HEK293 (cell line): ENCODE data around the gene LAMA2.

Experiments
- CTCF ChIP-seq: fragments of 450-650 bp; formaldehyde crosslinking; IDR thresholded peaks from 2 replicates; pipeline ENCODE4 v1.5.1; 2016; ENCODE audit warnings: missing biosample characterization, missing genetic modification characterization
- GLIS2 ChIP-seq: fragments of 450-650 bp; formaldehyde crosslinking; IDR thresholded peaks from 2 replicates; pipeline ENCODE4 v1.5.1; 2016; ENCODE audit warnings: missing biosample characterization, missing genetic modification characterization
- TRIM28 ChIP-seq: IDR thresholded peaks from 2 replicates; pipeline ENCODE4 v1.6.1; 2011; ENCODE audit warnings: low read length, control low read depth, borderline replicate concordance
- ZBTB20 ChIP-seq: fragments of 450-650 bp; formaldehyde crosslinking; IDR thresholded peaks from 2 replicates; pipeline ENCODE4 v1.5.1; 2016; ENCODE audit warnings: missing biosample characterization, missing genetic modification characterization
- ZFP41 ChIP-seq: fragments of 450-650 bp; formaldehyde crosslinking; IDR thresholded peaks from 2 replicates; pipeline ENCODE4 v1.5.1; 2016; ENCODE audit warnings: missing biosample characterization, missing genetic modification characterization, borderline replicate concordance
- ZNF18 ChIP-seq: fragments of 450-650 bp; formaldehyde crosslinking; IDR thresholded peaks from 2 replicates; pipeline ENCODE4 v1.5.1; 2016; ENCODE audit warnings: missing biosample characterization, missing genetic modification characterization
- ZNF350 ChIP-seq: fragments of 450-650 bp; formaldehyde crosslinking; IDR thresholded peaks from 2 replicates; pipeline ENCODE4 v1.5.0; 2017; ENCODE audit warnings: missing biosample characterization, mild to moderate bottlenecking, missing genetic modification characterization
- ZNF354C ChIP-seq: fragments of 450-650 bp; formaldehyde crosslinking; IDR thresholded peaks from 2 replicates; pipeline ENCODE4 v1.5.1; 2016; ENCODE audit warnings: missing biosample characterization, missing genetic modification characterization, low read depth, borderline replicate concordance
- ZNF529 ChIP-seq: fragments of 450-650 bp; formaldehyde crosslinking; IDR thresholded peaks from 2 replicates; pipeline ENCODE4 v1.5.1; 2017; ENCODE audit warnings: missing genetic modification characterization, missing biosample characterization; ENCODE audit not compliant: insufficient replicate concordance
- ZNF571 ChIP-seq: fragments of 450-650 bp; formaldehyde crosslinking; IDR thresholded peaks from 2 replicates; pipeline ENCODE4 v1.5.0; 2017; ENCODE audit warnings: missing biosample characterization, missing genetic modification characterization
- ZNF639 ChIP-seq: fragments of 450-650 bp; formaldehyde crosslinking; IDR thresholded peaks from 2 replicates; pipeline ENCODE4 v1.5.1; 2016; ENCODE audit warnings: missing biosample characterization, missing genetic modification characterization
- ZNF654 ChIP-seq: fragments of 450-650 bp; formaldehyde crosslinking; IDR thresholded peaks from 2 replicates; pipeline ENCODE4 v1.5.1; 2016; ENCODE audit warnings: low read depth, missing biosample characterization, missing genetic modification characterization
- ZNF670 ChIP-seq: fragments of 450-650 bp; formaldehyde crosslinking; IDR thresholded peaks from 2 replicates; pipeline ENCODE4 v1.5.1; 2016; ENCODE audit warnings: missing biosample characterization, missing genetic modification characterization, low read depth

GRCh38 chr6:129269076-129269475 is 386.1 kb downstream of the LAMA2 start:
- no peak for TF ChIP-seq CTCF (tag by site-specific recombination)
- no peak for TF ChIP-seq ZNF639
- TF ChIP-seq ZNF354C (tag by site-specific recombination) = no peak
- no peak for TF ChIP-seq ZNF654 (tag by site-specific recombination)
- TF ChIP-seq GLIS2 (tag by site-specific recombination) = no peak
- TF ChIP-seq ZNF18 (tag by site-specific recombination) = no peak
- no peak for TF ChIP-seq TRIM28
- no peak for TF ChIP-seq ZNF350 (tag by site-specific recombination)
- TF ChIP-seq ZBTB20 = no peak
- no peak for TF ChIP-seq ZFP41 (tag by site-specific recombination)
- no peak for TF ChIP-seq ZNF529 (tag by site-specific recombination)
- no peak for TF ChIP-seq ZNF670 (tag by site-specific recombination)
- TF ChIP-seq ZNF571 (tag by site-specific recombination) = no peak
